HG03135 (cell line): ENCODE results near the gene MYG1.
"Not testable (repeated sequence)": the region's sequence is repeated elsewhere in the genome, so short reads cannot be mapped to it uniquely, and the experiment has no call there.

Experiments used
- ATAC-seq: cut with Tn5 transposase; IDR thresholded peaks from one replicate; pipeline ENCODE4 v1.9.1; 2021; ENCODE audit warnings: mild to moderate bottlenecking, moderate library complexity; ENCODE audit not compliant: unreplicated experiment

The MYG1 gene

DNA sequence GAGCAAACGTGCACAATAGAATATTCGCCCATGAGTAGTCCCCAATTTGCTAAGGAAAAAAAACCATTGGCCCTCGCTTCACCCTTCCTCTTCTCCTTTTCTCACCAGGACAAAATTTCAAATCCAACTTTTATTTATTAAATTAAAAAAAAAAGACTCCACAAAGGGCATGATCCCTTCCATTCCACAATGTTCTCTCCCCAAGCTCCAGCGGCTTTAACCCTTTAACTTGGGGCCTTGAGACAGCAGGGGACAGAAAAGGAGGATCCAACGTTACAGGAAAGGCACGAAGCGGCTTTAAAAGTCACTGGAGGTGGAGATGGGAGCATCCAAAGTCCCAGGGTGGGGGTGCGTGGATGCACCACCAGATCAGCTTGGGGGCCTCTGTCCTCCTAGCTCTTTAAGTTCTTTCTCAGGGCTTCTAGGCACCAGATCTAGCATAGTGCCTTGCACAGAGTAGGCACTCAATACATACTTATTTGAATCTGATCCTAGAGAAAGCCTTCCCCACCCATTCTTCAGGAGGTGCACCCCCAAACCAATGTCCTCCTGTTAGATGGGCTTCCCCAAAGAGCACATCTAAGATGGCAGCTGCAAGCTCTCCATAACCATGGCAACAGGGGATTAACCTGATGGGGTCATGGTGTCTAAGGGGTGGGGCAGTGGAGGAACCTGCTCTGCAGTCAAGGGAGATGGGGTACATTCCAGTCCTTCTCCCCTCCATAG lies 27.1 kb downstream of the MYG1 start:
- no peak for ATAC-seq

GRCh38 chr12:53327435-53328042 lies 28.0 kb downstream of the MYG1 start:
- no peak for ATAC-seq

DNA sequence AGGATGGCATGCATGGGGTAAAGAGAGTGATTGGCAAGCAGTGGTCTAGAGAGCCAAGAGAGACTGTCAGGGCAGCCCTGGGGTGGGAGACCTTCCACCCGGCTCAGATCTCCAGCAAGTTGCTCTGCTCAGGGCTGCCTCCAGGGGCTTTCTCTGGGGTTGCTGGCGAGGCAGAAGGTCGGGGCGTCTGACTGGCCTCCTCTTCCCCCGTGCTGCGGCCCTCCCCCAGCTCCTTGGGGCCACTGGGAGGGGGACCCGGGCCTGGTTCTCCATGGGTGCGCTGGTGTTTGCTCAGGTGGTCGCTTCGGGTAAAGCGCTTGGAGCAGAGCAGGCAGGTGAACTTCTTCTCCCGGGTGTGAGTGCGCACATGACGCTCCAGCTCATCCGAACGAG lies 28.5 kb downstream of the MYG1 start:
- no peak for ATAC-seq

- ATAC-seq, result no peak
Measured at GRCh38 chr12:53330671-53331070, 31.2 kb downstream of the MYG1 start.

DNA sequence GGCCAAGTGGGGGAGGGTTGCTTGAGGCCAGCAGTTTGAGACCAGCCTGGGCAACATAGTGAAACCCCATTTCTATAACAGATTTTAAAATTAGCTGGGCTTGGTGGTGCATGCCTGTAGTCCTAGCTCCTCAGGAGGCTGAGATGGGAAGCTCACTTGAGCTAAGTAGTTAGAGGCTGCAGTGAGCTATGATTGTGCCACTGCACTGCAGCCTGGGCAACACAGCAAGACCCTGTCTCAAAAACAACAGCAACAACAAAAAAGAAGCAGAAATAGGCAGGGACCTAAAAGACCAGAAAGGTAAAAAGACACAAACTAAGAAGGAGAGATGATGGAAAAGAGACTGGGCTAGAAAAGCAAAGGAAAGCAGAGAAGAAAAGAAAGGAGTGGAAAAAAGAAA lies 32.8 kb downstream of the MYG1 start:
- ATAC-seq, result not testable (repeated sequence)

GRCh38 chr12:53332744-53333143 lies 33.2 kb downstream of the MYG1 start:
- no peak for ATAC-seq

DNA sequence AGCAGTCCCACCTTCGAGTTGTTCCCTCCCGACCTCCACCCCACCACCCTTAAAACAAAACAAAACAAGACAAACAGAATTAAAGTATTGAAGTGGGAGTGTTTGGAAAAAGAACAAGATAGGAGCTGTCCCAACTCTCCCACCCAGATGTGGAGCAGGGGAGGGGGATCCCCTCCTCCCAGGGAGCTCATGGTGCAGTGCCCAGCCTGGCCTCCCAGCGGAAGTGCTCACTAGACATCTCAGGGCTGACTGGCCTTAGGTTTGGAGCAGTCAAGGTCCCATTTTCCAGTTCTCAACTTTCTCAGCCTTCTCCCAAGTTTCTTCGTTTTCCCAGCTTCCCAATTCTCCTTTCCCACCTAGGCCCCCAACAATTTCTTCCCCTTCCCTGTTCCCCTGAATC lies 33.8 kb downstream of the MYG1 start:
- ATAC-seq, result no peak

GRCh38 chr12:53333845-53334244 lies 34.4 kb downstream of the MYG1 start:
- ATAC-seq, result no peak

GRCh38 chr12:53334822-53335221 lies 35.3 kb downstream of the MYG1 start:
- no peak for ATAC-seq

DNA sequence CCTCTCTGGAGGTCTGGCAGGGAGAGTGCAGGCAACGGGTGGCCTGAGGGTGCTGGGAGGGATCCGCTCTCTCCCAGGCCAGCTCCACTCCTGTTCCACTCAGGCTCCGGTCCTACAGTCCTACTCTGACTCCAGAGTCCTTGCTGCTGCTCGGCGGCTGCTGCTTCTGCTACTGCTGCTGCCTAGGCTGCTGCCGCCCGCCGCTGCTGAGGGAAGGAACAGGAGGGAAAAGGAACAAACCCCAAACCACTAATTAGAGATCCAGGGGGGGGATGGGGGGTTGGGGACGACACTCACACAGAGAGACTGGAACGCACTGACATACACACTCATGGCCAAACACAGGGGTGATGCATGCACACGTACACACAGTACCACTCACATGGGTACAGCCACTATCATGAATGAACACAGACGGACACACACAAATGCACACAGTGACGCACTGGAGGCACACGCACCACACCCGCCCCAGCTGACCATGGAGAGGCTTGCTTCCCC lies 36.7 kb downstream of the MYG1 start, which contains the start of gene SP7:
Gene SP7 (minus strand): TSS at position 174 of the 501 bp plus-strand sequence. CDS start 708 bp downstream, outside the sequence.
- no peak for ATAC-seq

- no peak for ATAC-seq
Measured at GRCh38 chr12:53338017-53338416, 38.5 kb downstream of the MYG1 start.

- ATAC-seq, result no peak
Measured at GRCh38 chr12:53338916-53339315, 39.4 kb downstream of the MYG1 start.

GRCh38 chr12:53340398-53340797 lies 40.9 kb downstream of the MYG1 start:
- no peak for ATAC-seq

DNA sequence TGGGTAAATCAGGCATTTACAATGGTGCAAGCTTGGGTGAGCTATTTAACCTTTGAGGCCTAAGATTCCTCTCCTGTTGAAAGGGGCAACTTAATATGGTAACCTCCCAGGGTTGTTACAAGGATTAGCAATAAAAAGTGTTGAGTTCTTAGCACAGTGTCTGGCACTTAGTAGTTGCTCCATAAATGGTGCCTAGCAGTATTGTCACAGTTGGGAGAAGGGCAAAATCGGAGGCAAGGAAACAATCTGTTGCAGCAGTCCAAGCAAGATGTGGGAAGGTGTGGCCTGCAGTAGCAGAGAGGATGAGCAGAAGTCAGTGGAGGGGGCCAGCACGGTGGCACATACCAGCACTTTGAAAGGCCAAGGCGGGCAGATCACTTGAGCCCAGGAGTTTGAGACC lies 44.0 kb downstream of the MYG1 start:
- no peak for ATAC-seq

DNA sequence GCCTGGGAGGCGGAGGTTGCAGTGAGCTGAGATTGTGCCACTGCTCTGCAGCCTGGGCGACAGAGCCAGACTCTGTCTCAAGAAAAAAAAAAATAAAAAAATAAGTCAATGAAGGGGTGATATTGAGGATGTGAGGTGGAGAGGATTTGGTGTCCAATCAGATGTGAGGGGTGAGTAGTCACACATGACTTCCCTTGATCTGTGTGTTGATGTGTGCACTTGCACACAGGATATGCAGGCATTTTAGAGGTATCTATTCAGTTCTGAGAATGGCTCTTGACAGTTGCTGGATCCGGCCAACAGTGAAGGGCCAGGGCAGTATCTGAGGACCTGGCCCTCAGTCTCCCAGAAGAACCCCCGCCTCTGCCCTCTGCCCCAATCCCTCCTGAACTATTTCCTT lies 44.5 kb downstream of the MYG1 start:
- ATAC-seq, result no peak

- no peak for ATAC-seq
Measured at GRCh38 chr12:53344487-53344823, 45.0 kb downstream of the MYG1 start.

- ATAC-seq, result peak; percentile 65
Measured at GRCh38 chr12:53344824-53345485, 45.5 kb downstream of the MYG1 start.

DNA sequence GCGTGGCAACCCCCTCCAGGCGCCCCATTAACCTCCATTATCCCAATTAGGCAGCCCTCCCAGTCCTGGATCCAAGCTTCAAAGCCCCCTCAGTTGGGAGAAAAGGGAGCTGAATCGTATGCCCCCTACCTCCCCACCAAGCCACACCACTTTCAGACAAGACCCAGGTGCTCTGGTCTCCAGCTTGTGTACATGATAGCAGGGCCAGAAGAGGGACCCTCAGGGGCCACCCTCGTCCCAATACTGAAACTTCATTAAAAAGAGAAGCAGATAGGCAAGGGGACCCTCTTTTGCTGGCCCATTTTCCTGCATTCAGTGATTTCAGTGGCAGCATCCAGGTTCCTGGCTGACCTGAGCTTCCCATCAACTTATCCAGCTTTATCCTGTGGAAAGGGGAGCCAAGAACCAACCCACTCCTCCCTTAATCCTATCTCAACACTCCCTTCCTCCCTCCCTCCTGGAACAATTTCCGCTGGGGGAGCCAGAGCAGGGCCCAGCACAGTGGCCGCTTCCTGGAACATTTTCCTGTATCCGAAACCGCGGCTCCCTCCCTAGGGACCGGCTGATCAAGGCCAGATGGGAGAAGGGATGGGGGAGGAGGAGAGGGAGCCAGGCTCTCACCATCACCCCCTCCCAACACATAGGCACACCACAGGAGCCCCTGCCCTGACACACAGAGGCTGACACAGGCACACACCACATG lies 46.1 kb downstream of the MYG1 start:
- no peak for ATAC-seq

GRCh38 chr12:53346491-53346890 lies 47.0 kb downstream of the MYG1 start:
- no peak for ATAC-seq

GRCh38 chr12:53347905-53348304 lies 48.4 kb downstream of the MYG1 start:
- no peak for ATAC-seq
